ENCODE data around the gene CTDSPL.
"Not testable (repeated sequence)": the region's sequence is repeated elsewhere in the genome, so short reads cannot be mapped to it uniquely, and the experiment has no call there.

CTDSPL gene

DNA sequence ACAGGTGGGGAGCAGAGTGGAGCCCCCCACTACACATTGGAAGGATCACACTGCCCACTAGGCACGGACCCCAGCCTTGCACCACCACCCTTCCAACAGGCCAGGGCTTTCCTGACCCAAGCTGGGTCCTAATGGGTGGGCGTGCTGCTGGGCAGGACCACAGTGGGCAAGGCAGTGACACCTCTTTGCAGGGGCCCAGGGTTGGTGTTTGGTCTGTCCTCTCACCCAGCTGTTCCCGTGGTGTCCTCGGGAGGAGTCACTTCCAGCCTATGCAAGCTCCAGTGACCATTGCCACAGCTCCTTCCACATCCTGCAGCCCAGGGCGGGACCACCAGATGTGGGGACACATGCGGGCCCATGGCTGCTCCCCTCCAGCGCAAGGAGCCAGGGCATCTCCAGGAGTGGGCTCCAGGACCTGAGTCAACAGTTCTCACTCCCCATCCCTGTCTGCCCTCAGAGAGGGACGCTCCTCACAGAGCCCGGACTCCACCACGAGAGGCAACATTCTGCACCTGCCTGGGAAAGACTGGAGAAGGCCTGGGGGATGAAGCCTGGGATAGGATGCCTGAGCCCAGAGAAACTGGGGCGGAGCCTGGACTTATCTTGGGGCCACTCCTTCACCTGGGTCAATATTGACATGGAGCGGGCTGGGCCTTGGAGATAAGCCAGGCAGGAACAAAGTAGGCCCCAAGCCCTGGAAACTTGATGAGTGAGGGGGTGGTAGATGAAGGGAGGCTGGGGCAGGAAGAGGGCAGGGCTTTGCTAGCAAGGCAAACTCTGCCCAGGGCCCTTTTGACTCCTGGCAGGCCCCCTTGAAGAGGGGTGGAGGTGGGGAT lies 125.0 kb downstream of the CTDSPL start:
- no peaks in the 10 kb centered on the region for H3K9me3 ChIP-seq (ENCODE audit: control extremely low read depth in 1 of 5, control insufficient read depth in 4 of 5, insufficient read depth in 2 of 5, low read depth in 1 of 5, low read length in 4 of 5)
- H3K4me1 ChIP-seq (ENCODE audit: control extremely low read depth in 1 of 4, control insufficient read depth in 4 of 4, insufficient read depth in 4 of 4, low read length in 3 of 4), result peaks cover 0 to 9% (median 3%) of the 10 kb centered on the region in 4 experiments
- DNase-seq, result peak in 2 of 3 donors; percentile 42 to 56
- CTCF ChIA-PET, result interaction anchor here (0.7 to 4.1 kb wide), 8 partner anchors 8 to 737 kb away, joined by 3 to 24 read pairs (median 3); no protein-coding TSS in a partner anchor
- 86% methylated on average over 12 of the region's 12 CpGs for WGBS (ENCODE audit: insufficient coverage)
- no peaks in the 10 kb centered on the region for H3K27me3 ChIP-seq (replicated peaks in 2 of 5; ENCODE audit: control insufficient read depth in 4 of 5, insufficient read depth in 5 of 5, low read length in 4 of 5)
- POLR2A ChIA-PET, result no interaction called here
- peaks cover 3 to 23% (median 7%) of the 10 kb centered on the region in 4 experiments for H3K36me3 ChIP-seq (ENCODE audit: control insufficient read depth in 4 of 4, insufficient read depth in 4 of 4, low read length in 3 of 4)
- peak overlapping the region in 1 of 2 experiments; percentile 50 for H3K27ac ChIP-seq (ENCODE audit: insufficient read depth in 1 of 2, low read depth in 1 of 2, low read length in 2 of 2, poor library complexity in 1 of 2, severe bottlenecking in 2 of 2)
- no peak overlapping the region for H3K4me3 ChIP-seq (ENCODE audit: control insufficient read depth in 1 of 7, extremely low read depth in 1 of 7, insufficient read depth in 4 of 7, low read depth in 2 of 7, low read length in 6 of 7)

- Histone ChIP-seq H3K4me1 (ENCODE audit: control extremely low read depth in 1 of 4, control insufficient read depth in 4 of 4, insufficient read depth in 4 of 4, low read length in 3 of 4) (peaks cover 0 to 9% (median 3%) of the 10 kb centered on the region in 4 experiments), H3K27ac (ENCODE audit: insufficient read depth in 1 of 2, low read depth in 1 of 2, low read length in 2 of 2, poor library complexity in 1 of 2, severe bottlenecking in 2 of 2) (peak overlapping the region in 1 of 2 experiments; percentile 50), H3K27me3 (replicated peaks in 2 of 5; ENCODE audit: control insufficient read depth in 4 of 5, insufficient read depth in 5 of 5, low read length in 4 of 5) (no peaks in the 10 kb centered on the region), H3K9me3 (ENCODE audit: control extremely low read depth in 1 of 5, control insufficient read depth in 4 of 5, insufficient read depth in 2 of 5, low read depth in 1 of 5, low read length in 4 of 5) (no peaks in the 10 kb centered on the region), H3K36me3 (ENCODE audit: control insufficient read depth in 4 of 4, insufficient read depth in 4 of 4, low read length in 3 of 4) (peaks cover 0 to 18% (median 5%) of the 10 kb centered on the region in 4 experiments), H3K4me3 (ENCODE audit: control insufficient read depth in 1 of 7, extremely low read depth in 1 of 7, insufficient read depth in 4 of 7, low read depth in 2 of 7, low read length in 6 of 7) (no peak overlapping the region)
- CTCF ChIA-PET, result interaction anchor here (1.0 to 1.7 kb wide), 3 partner anchors 9 to 16 kb away, joined by 3 to 6 read pairs (median 3); no protein-coding TSS in a partner anchor
- POLR2A ChIA-PET, result no interaction called here
- WGBS (ENCODE audit: insufficient coverage), result 83% methylated on average over 2 of the region's 2 CpGs
- no peak for DNase-seq
Observed at GRCh38 chr3:37987315-37987697, 125.6 kb downstream of the CTDSPL start.

DNA sequence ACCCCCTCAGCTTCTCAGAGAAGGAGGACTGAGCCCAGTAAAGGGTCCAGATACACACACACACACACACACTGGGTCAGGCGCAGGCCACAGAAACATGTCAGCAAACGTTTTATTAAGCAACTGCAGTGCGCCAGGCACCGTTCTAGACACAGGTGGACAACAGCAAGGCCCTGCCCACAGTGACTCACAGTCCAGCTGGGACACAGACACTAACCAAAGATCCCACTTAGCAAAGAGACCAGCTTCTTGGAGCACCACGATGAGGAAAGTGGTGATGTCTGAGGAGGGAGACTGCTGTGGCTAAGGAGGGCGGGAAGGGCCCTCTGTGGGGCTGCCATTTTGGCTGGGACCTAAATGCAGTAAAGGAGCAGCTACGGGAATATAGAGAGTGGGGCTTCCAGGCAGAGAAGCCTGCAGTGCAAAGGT lies 126.1 kb downstream of the CTDSPL start:
- peaks cover 0 to 14% (median 3%) of the 10 kb centered on the region in 4 experiments for H3K36me3 ChIP-seq (ENCODE audit: control insufficient read depth in 4 of 4, insufficient read depth in 4 of 4, low read length in 3 of 4)
- POLR2A ChIA-PET, result no interaction called here
- no peaks in the 10 kb centered on the region for H3K27me3 ChIP-seq (replicated peaks in 2 of 5; ENCODE audit: control insufficient read depth in 4 of 5, insufficient read depth in 5 of 5, low read length in 4 of 5)
- DNase-seq, result no peak
- H3K4me1 ChIP-seq (ENCODE audit: control extremely low read depth in 1 of 4, control insufficient read depth in 4 of 4, insufficient read depth in 4 of 4, low read length in 3 of 4), result peaks cover 0 to 9% (median 3%) of the 10 kb centered on the region in 4 experiments
- no peaks in the 10 kb centered on the region for H3K9me3 ChIP-seq (ENCODE audit: control extremely low read depth in 1 of 5, control insufficient read depth in 4 of 5, insufficient read depth in 2 of 5, low read depth in 1 of 5, low read length in 4 of 5)
- CTCF ChIA-PET, result interaction anchor here (1.0 to 1.7 kb wide), 3 partner anchors 9 to 16 kb away, joined by 3 to 6 read pairs (median 3); no protein-coding TSS in a partner anchor
- no peak overlapping the region for H3K4me3 ChIP-seq (ENCODE audit: control insufficient read depth in 1 of 7, extremely low read depth in 1 of 7, insufficient read depth in 4 of 7, low read depth in 2 of 7, low read length in 6 of 7)
- H3K27ac ChIP-seq (ENCODE audit: insufficient read depth in 1 of 2, low read depth in 1 of 2, low read length in 2 of 2, poor library complexity in 1 of 2, severe bottlenecking in 2 of 2), result peak overlapping the region in 1 of 2 experiments; percentile 50
- WGBS (ENCODE audit: insufficient coverage), result 100% methylated on average over 3 of the region's 7 CpGs

GRCh38 chr3:37988376-37988775 lies 126.7 kb downstream of the CTDSPL start:
- DNase-seq; H3K27ac ChIP-seq (ENCODE audit: insufficient read depth in 1 of 2, low read depth in 1 of 2, low read length in 2 of 2, poor library complexity in 1 of 2, severe bottlenecking in 2 of 2); H3K27me3 ChIP-seq (replicated peaks in 2 of 5; ENCODE audit: control insufficient read depth in 4 of 5, insufficient read depth in 5 of 5, low read length in 4 of 5); H3K9me3 ChIP-seq (ENCODE audit: control extremely low read depth in 1 of 5, control insufficient read depth in 4 of 5, insufficient read depth in 2 of 5, low read depth in 1 of 5, low read length in 4 of 5); POLR2A ChIA-PET; H3K4me3 ChIP-seq (ENCODE audit: control insufficient read depth in 1 of 7, extremely low read depth in 1 of 7, insufficient read depth in 4 of 7, low read depth in 2 of 7, low read length in 6 of 7); H3K36me3 ChIP-seq (ENCODE audit: control insufficient read depth in 4 of 4, insufficient read depth in 4 of 4, low read length in 3 of 4): not testable (repeated sequence)
- peaks cover 0 to 12% (median 4%) of the 10 kb centered on the region in 4 experiments for H3K4me1 ChIP-seq (ENCODE audit: control extremely low read depth in 1 of 4, control insufficient read depth in 4 of 4, insufficient read depth in 4 of 4, low read length in 3 of 4)
- CTCF ChIA-PET, result interaction anchor here (1.3 to 1.7 kb wide), 2 partner anchors 8 to 10 kb away, joined by 3 to 6 read pairs; no protein-coding TSS in a partner anchor
- 98% methylated on average over 8 of the region's 10 CpGs for WGBS (ENCODE audit: insufficient coverage)

DNA sequence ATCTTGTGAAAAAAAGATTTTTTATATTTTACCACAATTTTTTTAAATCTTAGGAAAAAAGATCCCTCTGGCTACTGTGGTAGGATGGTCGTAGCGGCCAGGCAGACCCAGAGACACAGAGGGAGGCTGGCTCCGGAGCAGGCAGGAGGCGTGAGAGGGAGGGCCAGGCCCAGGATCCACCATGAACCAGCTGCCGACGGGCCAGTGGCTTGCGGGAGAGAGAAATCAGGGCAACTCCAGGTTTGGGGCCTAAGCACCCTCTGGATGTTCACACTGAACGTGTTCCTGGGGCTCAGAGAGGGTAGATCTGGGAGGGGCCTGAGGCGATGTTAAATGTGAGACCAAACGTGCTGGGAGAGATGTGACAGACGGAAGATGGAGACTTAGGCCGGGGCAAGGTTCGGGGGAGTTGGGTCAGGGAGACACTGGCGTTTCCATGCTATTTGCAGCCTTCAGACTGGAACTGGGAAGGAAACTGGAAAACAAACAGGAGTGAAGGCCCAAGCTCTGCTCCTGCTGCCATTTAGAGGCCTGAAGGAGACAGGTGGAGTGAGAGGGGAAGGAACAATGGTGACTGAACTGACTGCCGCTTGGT lies 127.3 kb downstream of the CTDSPL start:
- H3K9me3 ChIP-seq (ENCODE audit: control extremely low read depth in 1 of 5, control insufficient read depth in 4 of 5, insufficient read depth in 2 of 5, low read depth in 1 of 5, low read length in 4 of 5), result no peaks in the 10 kb centered on the region
- no peak for DNase-seq
- no peaks in the 10 kb centered on the region for H3K27me3 ChIP-seq (replicated peaks in 2 of 5; ENCODE audit: control insufficient read depth in 4 of 5, insufficient read depth in 5 of 5, low read length in 4 of 5)
- ChIA-PET POLR2A (no interaction called here), CTCF (interaction anchor here (1.7 kb wide), 1 partner anchor 8 kb away, joined by 6 read pairs; no protein-coding TSS in a partner anchor)
- H3K36me3 ChIP-seq (ENCODE audit: control insufficient read depth in 4 of 4, insufficient read depth in 4 of 4, low read length in 3 of 4), result peaks cover 0 to 8% (median 3%) of the 10 kb centered on the region in 4 experiments
- H3K4me1 ChIP-seq (ENCODE audit: control extremely low read depth in 1 of 4, control insufficient read depth in 4 of 4, insufficient read depth in 4 of 4, low read length in 3 of 4), result peaks cover 0 to 19% (median 11%) of the 10 kb centered on the region in 4 experiments
- H3K4me3 ChIP-seq (ENCODE audit: control insufficient read depth in 1 of 7, extremely low read depth in 1 of 7, insufficient read depth in 4 of 7, low read depth in 2 of 7, low read length in 6 of 7), result no peak overlapping the region
- no peak overlapping the region for H3K27ac ChIP-seq (ENCODE audit: insufficient read depth in 1 of 2, low read depth in 1 of 2, low read length in 2 of 2, poor library complexity in 1 of 2, severe bottlenecking in 2 of 2)
- WGBS (ENCODE audit: insufficient coverage), result 95% methylated on average over 14 of the region's 15 CpGs

GRCh38 chr3:37989821-37990480 lies 128.3 kb downstream of the CTDSPL start:
- no peak for DNase-seq
- peaks cover 0 to 28% (median 16%) of the 10 kb centered on the region in 4 experiments for H3K4me1 ChIP-seq (ENCODE audit: control extremely low read depth in 1 of 4, control insufficient read depth in 4 of 4, insufficient read depth in 4 of 4, low read length in 3 of 4)
- 96% methylated on average over 3 of the region's 7 CpGs for WGBS (ENCODE audit: insufficient coverage)
- no peak overlapping the region for H3K27ac ChIP-seq (ENCODE audit: insufficient read depth in 1 of 2, low read depth in 1 of 2, low read length in 2 of 2, poor library complexity in 1 of 2, severe bottlenecking in 2 of 2)
- CTCF ChIA-PET, result interaction anchor here (1.0 to 1.3 kb wide), 2 partner anchors 9 to 14 kb away, joined by 3 to 4 read pairs; no protein-coding TSS in a partner anchor
- peaks cover 0 to under 1% (median 0%) of the 10 kb centered on the region in 4 experiments for H3K36me3 ChIP-seq (ENCODE audit: control insufficient read depth in 4 of 4, insufficient read depth in 4 of 4, low read length in 3 of 4)
- no peaks in the 10 kb centered on the region for H3K9me3 ChIP-seq (ENCODE audit: control extremely low read depth in 1 of 5, control insufficient read depth in 4 of 5, insufficient read depth in 2 of 5, low read depth in 1 of 5, low read length in 4 of 5)
- POLR2A ChIA-PET, result no interaction called here
- H3K4me3 ChIP-seq (ENCODE audit: control insufficient read depth in 1 of 7, extremely low read depth in 1 of 7, insufficient read depth in 4 of 7, low read depth in 2 of 7, low read length in 6 of 7), result no peak overlapping the region
- H3K27me3 ChIP-seq (replicated peaks in 2 of 5; ENCODE audit: control insufficient read depth in 4 of 5, insufficient read depth in 5 of 5, low read length in 4 of 5), result no peaks in the 10 kb centered on the region

Data from common myeloid progenitor, CD34-positive (primary cell).